ENCODE data around the gene RIMBP2. TPM values are rescaled to one million over a fixed set of nuclear protein-coding genes. Genes with fewer than 3 reads are reported as not detected.
A peak's percentile ranks its signal among the peaks of the same experiment; 100 is the strongest.

The RIMBP2 gene
- polyA plus RNA-seq, 1 donor from 2014 or later: 14.6 TPM

GRCh38 chr12:130529781-130530180 lies 186.3 kb downstream of the RIMBP2 start:
- Histone ChIP-seq H3K9me2 (ENCODE audit: insufficient read depth, low read length) (no peaks in the 10 kb centered on the region), H3F3A (ENCODE audit: insufficient read depth, low read length, poor library complexity, severe bottlenecking) (no peaks in the 10 kb centered on the region), H2AFZ (ENCODE audit: low read depth, low read length) (no peak overlapping the region), H3K9me3 (ENCODE audit: low read length) (no peaks in the 10 kb centered on the region), H3K27me3 (ENCODE audit: insufficient read depth, low read depth, low read length) (no peaks in the 10 kb centered on the region), H3K79me2 (replicated peaks; ENCODE audit: insufficient read depth, low read length) (no peaks in the 10 kb centered on the region), H3K9ac (ENCODE audit: low read length) (no peak overlapping the region), H3K27ac (ENCODE audit: low read length) (no peak overlapping the region), H4K20me1 (ENCODE audit: insufficient read depth) (no peaks in the 10 kb centered on the region), H3K4me3 (ENCODE audit: low read length) (no peak overlapping the region), H3K36me3 (ENCODE audit: insufficient read depth, low read length) (no peaks in the 10 kb centered on the region), H3K4me2 (ENCODE audit: low read length) (no peak overlapping the region)
- no peak for TF ChIP-seq EZH2 (IDR thresholded peaks at IDR 0.05; ENCODE audit: borderline replicate concordance, insufficient read depth, low read length, poor library complexity, severe bottlenecking)

- no peak overlapping the region for H2AFZ ChIP-seq (ENCODE audit: low read depth, low read length)
- H3F3A ChIP-seq (ENCODE audit: insufficient read depth, low read length, poor library complexity, severe bottlenecking): no peaks in the 10 kb centered on the region
- no peaks in the 10 kb centered on the region for H3K36me3 ChIP-seq (ENCODE audit: insufficient read depth, low read length)
- no peak overlapping the region for H3K27ac ChIP-seq (ENCODE audit: low read length)
- H3K9ac ChIP-seq (ENCODE audit: low read length): no peak overlapping the region
- H3K79me2 ChIP-seq (replicated peaks; ENCODE audit: insufficient read depth, low read length): no peaks in the 10 kb centered on the region
- no peaks in the 10 kb centered on the region for H4K20me1 ChIP-seq (ENCODE audit: insufficient read depth)
- H3K4me2 ChIP-seq (ENCODE audit: low read length): no peak overlapping the region
- no peak for TF ChIP-seq SMC3 (conservative IDR thresholded peaks at IDR 0.05; ENCODE audit: poor library complexity)
- no peak for TF ChIP-seq TAF1 (IDR thresholded peaks at IDR 0.05; ENCODE audit: low read depth)
- TF ChIP-seq EP300 (conservative IDR thresholded peaks at IDR 0.05; ENCODE audit: poor library complexity, severe bottlenecking): no peak
- no peak for TF ChIP-seq REST (IDR thresholded peaks at IDR 0.05; ENCODE audit: borderline replicate concordance)
- TF ChIP-seq CTCF (IDR thresholded peaks at IDR 0.05; ENCODE audit: poor library complexity, severe bottlenecking): no peak
- TF ChIP-seq MXI1 (conservative IDR thresholded peaks at IDR 0.05; ENCODE audit: poor library complexity, severe bottlenecking): no peak
- no peak for TF ChIP-seq POLR2AphosphoS5 (IDR thresholded peaks at IDR 0.05)
- TF ChIP-seq EZH2 (IDR thresholded peaks at IDR 0.05; ENCODE audit: borderline replicate concordance, insufficient read depth, low read length, poor library complexity, severe bottlenecking): no peak
- no peak for TF ChIP-seq RAD21 (conservative IDR thresholded peaks at IDR 0.05)
- no peaks in the 10 kb centered on the region for H3K27me3 ChIP-seq (ENCODE audit: insufficient read depth, low read depth, low read length)
- no peaks in the 10 kb centered on the region for H3K9me3 ChIP-seq (ENCODE audit: low read length)
- no peak overlapping the region for H3K4me3 ChIP-seq (ENCODE audit: low read length)
- no peaks in the 10 kb centered on the region for H3K9me2 ChIP-seq (ENCODE audit: insufficient read depth, low read length)
Measured at GRCh38 chr12:130527239-130527638, 188.9 kb downstream of the RIMBP2 start.

GRCh38 chr12:130526813-130527212 lies 189.3 kb downstream of the RIMBP2 start:
- no peaks in the 10 kb centered on the region for H3K79me2 ChIP-seq (replicated peaks; ENCODE audit: insufficient read depth, low read length)
- H4K20me1 ChIP-seq (ENCODE audit: insufficient read depth): no peaks in the 10 kb centered on the region
- no peak overlapping the region for H3K4me3 ChIP-seq (ENCODE audit: low read length)
- peak; percentile 25 for TF ChIP-seq REST (IDR thresholded peaks at IDR 0.05; ENCODE audit: borderline replicate concordance)
- TF ChIP-seq MXI1 (conservative IDR thresholded peaks at IDR 0.05; ENCODE audit: poor library complexity, severe bottlenecking): no peak
- no peak for TF ChIP-seq EZH2 (IDR thresholded peaks at IDR 0.05; ENCODE audit: borderline replicate concordance, insufficient read depth, low read length, poor library complexity, severe bottlenecking)
- TF ChIP-seq TAF1 (IDR thresholded peaks at IDR 0.05; ENCODE audit: low read depth): no peak
- TF ChIP-seq SMC3 (conservative IDR thresholded peaks at IDR 0.05; ENCODE audit: poor library complexity): no peak
- H3K9ac ChIP-seq (ENCODE audit: low read length): no peak overlapping the region
- no peaks in the 10 kb centered on the region for H3K9me2 ChIP-seq (ENCODE audit: insufficient read depth, low read length)
- H3K36me3 ChIP-seq (ENCODE audit: insufficient read depth, low read length): no peaks in the 10 kb centered on the region
- no peak overlapping the region for H2AFZ ChIP-seq (ENCODE audit: low read depth, low read length)
- H3K27me3 ChIP-seq (ENCODE audit: insufficient read depth, low read depth, low read length): no peaks in the 10 kb centered on the region
- no peaks in the 10 kb centered on the region for H3K9me3 ChIP-seq (ENCODE audit: low read length)
- H3F3A ChIP-seq (ENCODE audit: insufficient read depth, low read length, poor library complexity, severe bottlenecking): no peaks in the 10 kb centered on the region
- no peak overlapping the region for H3K27ac ChIP-seq (ENCODE audit: low read length)
- H3K4me2 ChIP-seq (ENCODE audit: low read length): no peak overlapping the region

Data from neural cell (in vitro differentiated cells).